ENCODE data around the gene PDE4B. TPM values are rescaled to one million over a fixed set of nuclear protein-coding genes. Genes with fewer than 3 reads are reported as not detected.

The PDE4B gene
- total and polyA plus RNA-seq, 9 of the 15 experiments (the other 6 are each of a cell fraction or from before 2014, with no cell fraction given), result 0.09 TPM; not detected in 8

DNA sequence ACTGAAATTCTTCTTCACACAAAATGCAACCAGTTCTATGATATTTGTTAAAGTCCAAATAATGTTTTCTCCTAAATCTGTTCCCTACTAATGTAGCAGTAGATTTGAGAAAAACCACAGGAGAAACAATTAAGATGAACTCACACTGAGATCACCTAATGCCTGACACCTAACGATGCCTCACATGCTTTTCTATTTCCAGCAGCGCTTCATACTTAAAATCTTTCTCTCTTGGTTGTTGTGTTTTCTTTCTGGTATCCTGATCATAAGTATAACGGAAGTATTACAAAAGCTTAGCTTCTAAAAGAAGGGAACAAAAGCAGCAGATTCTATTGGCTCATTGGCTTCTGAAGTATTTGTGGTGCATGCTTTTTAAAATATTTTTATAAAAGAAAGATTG, 474.1 kb downstream of the PDE4B start:
- ChIA-PET POLR2A (no interaction called here), CTCF (ENCODE audit: low intra/inter-chr PET ratio) (no interaction called here)
- BruUV-seq (replicated peaks), result no TSS peak
- no peak overlapping the region for H2AFZ ChIP-seq (ENCODE audit: low read depth, low read length)
- no peaks in the 10 kb centered on the region for H3K79me2 ChIP-seq (ENCODE audit: control insufficient read depth, insufficient read depth, low read length)
- no peak overlapping the region for H3K4me2 ChIP-seq (ENCODE audit: insufficient read depth, low read length)
- in situ Hi-C loops (cut with MboI), result no loop called here
- no peaks in the 10 kb centered on the region for H3K27me3 ChIP-seq (ENCODE audit: control insufficient read depth in 2 of 2, insufficient read depth in 2 of 2, low read length in 2 of 2)
- no peak overlapping the region for H3K4me3 ChIP-seq
- no peak for ATAC-seq
- H3K9me1 ChIP-seq (ENCODE audit: control insufficient read depth, insufficient read depth, low read length), result no peaks in the 10 kb centered on the region
- no peaks in the 10 kb centered on the region for H4K20me1 ChIP-seq (replicated peaks; ENCODE audit: control insufficient read depth, insufficient read depth, low read length)
- FAIRE-seq, result no peak
- no peaks in the 10 kb centered on the region for H3K4me1 ChIP-seq (replicated peaks in 1 of 2; ENCODE audit: control insufficient read depth in 2 of 2, insufficient read depth in 2 of 2, low read length in 2 of 2)
- 0% methylated on average over 3 of the region's 3 CpGs for WGBS (ENCODE audit: insufficient coverage, low coverage, missing lambda C conversion rate)
- H3K27ac ChIP-seq (ENCODE audit: extremely low read depth, low read depth, low read length), result no peak overlapping the region
- no peaks in the 10 kb centered on the region for H3K36me3 ChIP-seq (ENCODE audit: control insufficient read depth, insufficient read depth, low read length)
- intact Hi-C loops (cut with micrococcal nuclease), result no loop called here
- DNase-seq (ENCODE audit: extremely low read depth in 1 of 4, low spot score in 3 of 4), result no peak
- H3K9ac ChIP-seq (ENCODE audit: insufficient read depth in 1 of 2, low read depth in 2 of 2, low read length in 2 of 2), result no peak overlapping the region
- H3K9me3 ChIP-seq (replicated peaks; ENCODE audit: control insufficient read depth, insufficient read depth, low read depth, low read length), result no peaks in the 10 kb centered on the region
- TF ChIP-seq, protein P1, sequence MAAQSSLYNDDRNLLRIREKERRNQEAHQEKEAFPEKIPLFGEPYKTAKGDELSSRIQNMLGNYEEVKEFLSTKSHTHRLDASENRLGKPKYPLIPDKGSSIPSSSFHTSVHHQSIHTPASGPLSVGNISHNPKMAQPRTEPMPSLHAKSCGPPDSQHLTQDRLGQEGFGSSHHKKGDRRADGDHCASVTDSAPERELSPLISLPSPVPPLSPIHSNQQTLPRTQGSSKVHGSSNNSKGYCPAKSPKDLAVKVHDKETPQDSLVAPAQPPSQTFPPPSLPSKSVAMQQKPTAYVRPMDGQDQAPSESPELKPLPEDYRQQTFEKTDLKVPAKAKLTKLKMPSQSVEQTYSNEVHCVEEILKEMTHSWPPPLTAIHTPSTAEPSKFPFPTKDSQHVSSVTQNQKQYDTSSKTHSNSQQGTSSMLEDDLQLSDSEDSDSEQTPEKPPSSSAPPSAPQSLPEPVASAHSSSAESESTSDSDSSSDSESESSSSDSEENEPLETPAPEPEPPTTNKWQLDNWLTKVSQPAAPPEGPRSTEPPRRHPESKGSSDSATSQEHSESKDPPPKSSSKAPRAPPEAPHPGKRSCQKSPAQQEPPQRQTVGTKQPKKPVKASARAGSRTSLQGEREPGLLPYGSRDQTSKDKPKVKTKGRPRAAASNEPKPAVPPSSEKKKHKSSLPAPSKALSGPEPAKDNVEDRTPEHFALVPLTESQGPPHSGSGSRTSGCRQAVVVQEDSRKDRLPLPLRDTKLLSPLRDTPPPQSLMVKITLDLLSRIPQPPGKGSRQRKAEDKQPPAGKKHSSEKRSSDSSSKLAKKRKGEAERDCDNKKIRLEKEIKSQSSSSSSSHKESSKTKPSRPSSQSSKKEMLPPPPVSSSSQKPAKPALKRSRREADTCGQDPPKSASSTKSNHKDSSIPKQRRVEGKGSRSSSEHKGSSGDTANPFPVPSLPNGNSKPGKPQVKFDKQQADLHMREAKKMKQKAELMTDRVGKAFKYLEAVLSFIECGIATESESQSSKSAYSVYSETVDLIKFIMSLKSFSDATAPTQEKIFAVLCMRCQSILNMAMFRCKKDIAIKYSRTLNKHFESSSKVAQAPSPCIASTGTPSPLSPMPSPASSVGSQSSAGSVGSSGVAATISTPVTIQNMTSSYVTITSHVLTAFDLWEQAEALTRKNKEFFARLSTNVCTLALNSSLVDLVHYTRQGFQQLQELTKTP (IDR thresholded peaks at IDR 0.05; ENCODE audit: low read depth in 1 of 2, partially characterized antibody in 2 of 2), result no peak
- TF ChIP-seq KDM1A (IDR thresholded peaks at IDR 0.05) (no peak), ZNF780A (CRISPR knock-in tag; IDR thresholded peaks at IDR 0.05) (no peak), SPI1 (IDR thresholded peaks at IDR 0.05; ENCODE audit: borderline replicate concordance, low read depth, low read length) (no peak), RBM22 (IDR thresholded peaks at IDR 0.05; ENCODE audit: low read depth, low read length, poor library complexity, severe bottlenecking) (no peak), TAF1 (IDR thresholded peaks at IDR 0.05; ENCODE audit: control insufficient read depth, extremely low read depth, insufficient read depth, low read length, severe bottlenecking) (no peak), HDAC2 (IDR thresholded peaks at IDR 0.05) (no peak), ZNF436 (CRISPR knock-in tag; IDR thresholded peaks at IDR 0.05) (no peak)
- TF ChIP-seq, protein P2, sequence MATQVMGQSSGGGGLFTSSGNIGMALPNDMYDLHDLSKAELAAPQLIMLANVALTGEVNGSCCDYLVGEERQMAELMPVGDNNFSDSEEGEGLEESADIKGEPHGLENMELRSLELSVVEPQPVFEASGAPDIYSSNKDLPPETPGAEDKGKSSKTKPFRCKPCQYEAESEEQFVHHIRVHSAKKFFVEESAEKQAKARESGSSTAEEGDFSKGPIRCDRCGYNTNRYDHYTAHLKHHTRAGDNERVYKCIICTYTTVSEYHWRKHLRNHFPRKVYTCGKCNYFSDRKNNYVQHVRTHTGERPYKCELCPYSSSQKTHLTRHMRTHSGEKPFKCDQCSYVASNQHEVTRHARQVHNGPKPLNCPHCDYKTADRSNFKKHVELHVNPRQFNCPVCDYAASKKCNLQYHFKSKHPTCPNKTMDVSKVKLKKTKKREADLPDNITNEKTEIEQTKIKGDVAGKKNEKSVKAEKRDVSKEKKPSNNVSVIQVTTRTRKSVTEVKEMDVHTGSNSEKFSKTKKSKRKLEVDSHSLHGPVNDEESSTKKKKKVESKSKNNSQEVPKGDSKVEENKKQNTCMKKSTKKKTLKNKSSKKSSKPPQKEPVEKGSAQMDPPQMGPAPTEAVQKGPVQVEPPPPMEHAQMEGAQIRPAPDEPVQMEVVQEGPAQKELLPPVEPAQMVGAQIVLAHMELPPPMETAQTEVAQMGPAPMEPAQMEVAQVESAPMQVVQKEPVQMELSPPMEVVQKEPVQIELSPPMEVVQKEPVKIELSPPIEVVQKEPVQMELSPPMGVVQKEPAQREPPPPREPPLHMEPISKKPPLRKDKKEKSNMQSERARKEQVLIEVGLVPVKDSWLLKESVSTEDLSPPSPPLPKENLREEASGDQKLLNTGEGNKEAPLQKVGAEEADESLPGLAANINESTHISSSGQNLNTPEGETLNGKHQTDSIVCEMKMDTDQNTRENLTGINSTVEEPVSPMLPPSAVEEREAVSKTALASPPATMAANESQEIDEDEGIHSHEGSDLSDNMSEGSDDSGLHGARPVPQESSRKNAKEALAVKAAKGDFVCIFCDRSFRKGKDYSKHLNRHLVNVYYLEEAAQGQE (IDR thresholded peaks at IDR 0.05; ENCODE audit: borderline replicate concordance), result no peak
- TF ChIP-seq, protein P2 (CRISPR knock-in tag; IDR thresholded peaks at IDR 0.05; ENCODE audit: low read depth), result no peak
